ENCODE results near the gene TMEM132A. TPM values are rescaled to one million over a fixed set of nuclear protein-coding genes. Genes with fewer than 3 reads are reported as not detected.

Gene TMEM132A
- polyA plus RNA-seq, 1 experiment = 17.9 TPM

DNA sequence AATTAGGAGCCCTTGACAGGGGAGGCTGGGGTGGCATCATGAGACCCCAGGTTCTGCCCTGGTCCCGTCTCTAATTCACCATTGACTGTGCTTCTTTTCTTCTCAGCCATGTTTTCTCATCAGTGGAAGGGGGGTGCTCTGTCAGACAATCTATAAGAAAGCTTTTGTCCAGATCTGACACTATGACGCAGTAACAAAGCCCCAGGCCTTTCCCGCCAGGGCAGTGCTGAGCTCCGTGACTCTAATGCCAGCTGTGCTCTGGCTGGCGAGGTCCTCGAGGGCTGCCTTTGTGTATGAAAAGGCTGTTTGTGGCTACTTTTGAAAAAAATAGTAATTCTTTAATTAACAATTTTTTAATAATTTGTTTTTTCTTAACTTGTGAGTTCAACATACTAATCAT lies 50.5 kb downstream of the TMEM132A start:
- Histone ChIP-seq H3K4me3 (ENCODE audit: low read depth, low read length) (no peak overlapping the region), H3K27me3 (ENCODE audit: control insufficient read depth, insufficient read depth, low read length) (peaks cover 15% of the 10 kb centered on the region), H3K36me3 (ENCODE audit: control insufficient read depth, insufficient read depth, low read length) (no peaks in the 10 kb centered on the region)
- POLR2A ChIA-PET = no interaction called here
- CTCF ChIA-PET = interaction anchor here (1.0 kb wide), 1 partner anchor 213 kb away, joined by 3 read pairs; no protein-coding TSS in a partner anchor
- TF ChIP-seq, protein P1, sequence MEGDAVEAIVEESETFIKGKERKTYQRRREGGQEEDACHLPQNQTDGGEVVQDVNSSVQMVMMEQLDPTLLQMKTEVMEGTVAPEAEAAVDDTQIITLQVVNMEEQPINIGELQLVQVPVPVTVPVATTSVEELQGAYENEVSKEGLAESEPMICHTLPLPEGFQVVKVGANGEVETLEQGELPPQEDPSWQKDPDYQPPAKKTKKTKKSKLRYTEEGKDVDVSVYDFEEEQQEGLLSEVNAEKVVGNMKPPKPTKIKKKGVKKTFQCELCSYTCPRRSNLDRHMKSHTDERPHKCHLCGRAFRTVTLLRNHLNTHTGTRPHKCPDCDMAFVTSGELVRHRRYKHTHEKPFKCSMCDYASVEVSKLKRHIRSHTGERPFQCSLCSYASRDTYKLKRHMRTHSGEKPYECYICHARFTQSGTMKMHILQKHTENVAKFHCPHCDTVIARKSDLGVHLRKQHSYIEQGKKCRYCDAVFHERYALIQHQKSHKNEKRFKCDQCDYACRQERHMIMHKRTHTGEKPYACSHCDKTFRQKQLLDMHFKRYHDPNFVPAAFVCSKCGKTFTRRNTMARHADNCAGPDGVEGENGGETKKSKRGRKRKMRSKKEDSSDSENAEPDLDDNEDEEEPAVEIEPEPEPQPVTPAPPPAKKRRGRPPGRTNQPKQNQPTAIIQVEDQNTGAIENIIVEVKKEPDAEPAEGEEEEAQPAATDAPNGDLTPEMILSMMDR (IDR thresholded peaks at IDR 0.05; ENCODE audit: insufficient read depth, low read depth, low read length) = no peak
- no peak for DNase-seq (ENCODE audit: low read depth)

GRCh38 chr11:60977224-60977623 lies 53.0 kb downstream of the TMEM132A start:
- H3K27me3 ChIP-seq (ENCODE audit: control insufficient read depth, insufficient read depth, low read length) = peaks cover 12% of the 10 kb centered on the region
- TF ChIP-seq, protein P1 (IDR thresholded peaks at IDR 0.05; ENCODE audit: insufficient read depth, low read depth, low read length) = no peak
- ChIA-PET CTCF (interaction anchor here (1.2 kb wide), 1 partner anchor 210 kb away, joined by 6 read pairs; no protein-coding TSS in a partner anchor), POLR2A (no interaction called here)
- no peak overlapping the region for H3K4me3 ChIP-seq (ENCODE audit: low read depth, low read length)
- no peaks in the 10 kb centered on the region for H3K36me3 ChIP-seq (ENCODE audit: control insufficient read depth, insufficient read depth, low read length)
- DNase-seq (ENCODE audit: low read depth) = no peak

DNA sequence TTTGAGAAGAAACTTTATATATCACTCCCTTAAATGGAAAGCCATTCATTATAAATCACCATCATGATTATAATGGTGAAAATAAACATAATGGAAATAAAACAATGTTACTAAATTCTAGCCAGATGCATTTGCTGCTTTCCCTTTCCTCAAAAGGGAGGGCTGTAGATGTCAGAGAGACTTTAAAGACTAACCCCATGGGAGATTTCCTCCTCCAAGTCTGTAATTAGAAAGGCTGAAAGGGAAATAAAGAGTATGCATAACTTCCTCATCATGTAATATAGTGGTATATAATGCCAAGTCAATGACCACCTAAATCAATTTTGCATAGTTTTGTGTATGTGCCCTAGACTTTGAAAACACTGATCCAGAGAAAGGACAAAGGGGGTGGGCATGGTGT lies 53.6 kb downstream of the TMEM132A start:
- Histone ChIP-seq H3K36me3 (ENCODE audit: control insufficient read depth, insufficient read depth, low read length) (no peaks in the 10 kb centered on the region), H3K4me3 (ENCODE audit: low read depth, low read length) (no peak overlapping the region), H3K27me3 (ENCODE audit: control insufficient read depth, insufficient read depth, low read length) (peaks cover 11% of the 10 kb centered on the region)
- ChIA-PET CTCF (interaction anchor here (1.2 kb wide), 1 partner anchor 210 kb away, joined by 6 read pairs; no protein-coding TSS in a partner anchor), POLR2A (no interaction called here)
- no peak for DNase-seq (ENCODE audit: low read depth)
- TF ChIP-seq, protein P1 (IDR thresholded peaks at IDR 0.05; ENCODE audit: insufficient read depth, low read depth, low read length) = no peak

DNA sequence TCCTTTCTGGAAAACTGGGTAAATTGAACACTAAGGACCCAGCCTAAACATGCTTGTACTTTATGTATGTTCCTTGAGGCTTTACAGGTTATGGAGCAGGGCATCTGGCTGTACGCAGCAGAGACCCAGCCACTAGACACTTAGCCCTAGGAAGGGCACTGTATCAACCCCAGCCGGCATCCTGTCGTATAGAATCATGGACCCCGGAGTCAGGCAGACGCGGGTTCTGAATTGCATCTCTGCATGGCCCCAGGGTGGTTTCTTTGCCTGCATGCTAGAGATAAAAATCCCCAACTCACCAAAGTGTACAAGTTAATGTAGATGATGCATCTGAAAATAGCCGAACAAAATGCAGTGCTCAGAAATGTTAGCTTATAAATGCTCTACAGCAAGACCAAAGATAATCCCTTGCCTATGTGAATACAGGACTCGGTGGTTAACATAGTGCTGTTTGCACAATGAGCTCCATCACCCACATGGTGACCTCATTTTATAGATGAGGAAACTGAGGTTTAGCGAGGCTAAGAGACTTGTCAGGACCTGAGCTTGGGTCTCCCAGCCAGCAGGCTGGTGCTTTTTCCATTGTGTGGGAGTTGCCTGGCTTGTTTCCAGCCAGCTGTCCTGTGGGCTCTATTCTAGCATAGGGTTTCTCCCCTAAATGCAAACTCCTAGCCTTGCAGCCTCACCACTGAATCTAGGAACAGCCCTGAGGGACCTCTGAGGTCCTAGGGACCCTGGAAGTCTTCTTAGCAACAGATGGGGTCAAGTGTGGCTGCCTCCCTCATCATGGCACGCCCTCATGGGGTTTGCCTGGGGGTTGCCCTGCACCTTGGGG lies 54.5 kb downstream of the TMEM132A start:
- TF ChIP-seq, protein P1 (IDR thresholded peaks at IDR 0.05; ENCODE audit: insufficient read depth, low read depth, low read length) = no peak
- DNase-seq (ENCODE audit: low read depth) = no peak
- Histone ChIP-seq H3K27me3 (ENCODE audit: control insufficient read depth, insufficient read depth, low read length) (peaks cover 8% of the 10 kb centered on the region), H3K36me3 (ENCODE audit: control insufficient read depth, insufficient read depth, low read length) (no peaks in the 10 kb centered on the region), H3K4me3 (ENCODE audit: low read depth, low read length) (no peak overlapping the region)
- ChIA-PET CTCF (interaction anchor here (0.7 to 1.2 kb wide), 2 partner anchors 9 to 150 kb away, joined by 3 to 4 read pairs; no protein-coding TSS in a partner anchor), POLR2A (no interaction called here)

- no peak for DNase-seq (ENCODE audit: low read depth)
- TF ChIP-seq, protein P1 (IDR thresholded peaks at IDR 0.05; ENCODE audit: insufficient read depth, low read depth, low read length) = no peak
- H3K4me3 ChIP-seq (ENCODE audit: low read depth, low read length) = no peak overlapping the region
- POLR2A ChIA-PET = no interaction called here
- CTCF ChIA-PET = interaction anchor here (1.5 to 2.6 kb wide), 2 partner anchors 10 to 11 kb away, joined by 3 to 10 read pairs; partner anchors contain the start of gene CD6
- H3K36me3 ChIP-seq (ENCODE audit: control insufficient read depth, insufficient read depth, low read length) = no peaks in the 10 kb centered on the region
- peaks cover 6% of the 10 kb centered on the region for H3K27me3 ChIP-seq (ENCODE audit: control insufficient read depth, insufficient read depth, low read length)
Measured at GRCh38 chr11:60981515-60981914, 57.3 kb downstream of the TMEM132A start.
